ENCODE results near the gene THRB. TPM values are rescaled to one million over a fixed set of nuclear protein-coding genes. Genes with fewer than 3 reads are reported as not detected.

The THRB gene
- total and polyA plus RNA-seq, 5 donors from 2014 or later: 0.30 TPM; not detected in 4

- H3K4me1 ChIP-seq (ENCODE audit: control insufficient read depth, insufficient read depth, low read length, poor library complexity, severe bottlenecking): no peaks in the 10 kb centered on the region
- no peak overlapping the region for H3K27ac ChIP-seq (ENCODE audit: insufficient read depth, low read length, poor library complexity, severe bottlenecking)
- H3K36me3 ChIP-seq (ENCODE audit: control insufficient read depth, insufficient read depth, low read length): no peaks in the 10 kb centered on the region
- H3K4me1 Mint-ChIP-seq: peaks cover 0 to 4% (median 1%) of the 10 kb centered on the region in 4 donors
- no peak overlapping the region for H3K27ac Mint-ChIP-seq
- H3K4me3 Mint-ChIP-seq: no peak overlapping the region
- no peaks in the 10 kb centered on the region for H3K9me3 ChIP-seq (ENCODE audit: control insufficient read depth in 2 of 2, low read length in 2 of 2)
- H3K9me3 Mint-ChIP-seq: peaks cover 0 to 3% (median 2%) of the 10 kb centered on the region in 7 donors
- ATAC-seq (ENCODE audit: low read depth in 2 of 2) (no peak), DNase-seq (no peak)
- peaks cover 4% of the 10 kb centered on the region for H3K27me3 ChIP-seq (ENCODE audit: control insufficient read depth, insufficient read depth, low read length)
- no peaks in the 10 kb centered on the region for H3K36me3 Mint-ChIP-seq
- peaks cover 30% of the 10 kb centered on the region for H3K27me3 Mint-ChIP-seq
- H3K4me3 ChIP-seq (ENCODE audit: low read depth, low read length): no peak overlapping the region
Measured at GRCh38 chr3:24495326-24495994, 810 bp upstream of the THRB start.

GRCh38 chr3:24493746-24494617 lies 668 bp downstream of the THRB start:
- ATAC-seq (ENCODE audit: low read depth in 2 of 2) (no peak), DNase-seq (no peak)
- H3K36me3 ChIP-seq (ENCODE audit: control insufficient read depth, insufficient read depth, low read length): no peaks in the 10 kb centered on the region
- Mint-ChIP-seq H3K9me3 (peaks cover 0 to 3% (median 2%) of the 10 kb centered on the region in 7 donors), H3K27ac (no peak overlapping the region), H3K4me3 (no peak overlapping the region), H3K27me3 (peaks cover 30% of the 10 kb centered on the region), H3K4me1 (peaks cover 0 to 4% (median 1%) of the 10 kb centered on the region in 4 donors), H3K36me3 (no peaks in the 10 kb centered on the region)
- H3K27ac ChIP-seq (ENCODE audit: insufficient read depth, low read length, poor library complexity, severe bottlenecking): no peak overlapping the region
- H3K4me3 ChIP-seq (ENCODE audit: low read depth, low read length): no peak overlapping the region
- no peaks in the 10 kb centered on the region for H3K4me1 ChIP-seq (ENCODE audit: control insufficient read depth, insufficient read depth, low read length, poor library complexity, severe bottlenecking)
- H3K9me3 ChIP-seq (ENCODE audit: control insufficient read depth in 2 of 2, low read length in 2 of 2): no peaks in the 10 kb centered on the region
- peaks cover 4% of the 10 kb centered on the region for H3K27me3 ChIP-seq (ENCODE audit: control insufficient read depth, insufficient read depth, low read length)

- H3K36me3 Mint-ChIP-seq: no peaks in the 10 kb centered on the region
- H3K4me3 Mint-ChIP-seq: no peak overlapping the region
Measured at GRCh38 chr3:24492971-24493551, 1.6 kb downstream of the THRB start.

GRCh38 chr3:24490151-24490550 lies 4.5 kb downstream of the THRB start:
- Mint-ChIP-seq H3K27me3 (peaks cover 20% of the 10 kb centered on the region), H3K36me3 (no peaks in the 10 kb centered on the region), H3K9me3 (peaks cover 0 to 3% (median 2%) of the 10 kb centered on the region in 7 donors), H3K4me3 (no peak overlapping the region), H3K27ac (peak overlapping the region in 1 of 3 donors; percentile 52), H3K4me1 (peaks cover 0 to 4% (median 1%) of the 10 kb centered on the region in 4 donors)
- H3K4me1 ChIP-seq (ENCODE audit: control insufficient read depth, insufficient read depth, low read length, poor library complexity, severe bottlenecking): no peaks in the 10 kb centered on the region
- H3K4me3 ChIP-seq (ENCODE audit: low read depth, low read length): no peak overlapping the region
- DNase-seq (no peak), ATAC-seq (ENCODE audit: low read depth in 2 of 2) (no peak)
- H3K36me3 ChIP-seq (ENCODE audit: control insufficient read depth, insufficient read depth, low read length): no peaks in the 10 kb centered on the region
- no peak overlapping the region for H3K27ac ChIP-seq (ENCODE audit: insufficient read depth, low read length, poor library complexity, severe bottlenecking)
- no peaks in the 10 kb centered on the region for H3K9me3 ChIP-seq (ENCODE audit: control insufficient read depth in 2 of 2, low read length in 2 of 2)
- H3K27me3 ChIP-seq (ENCODE audit: control insufficient read depth, insufficient read depth, low read length): no peaks in the 10 kb centered on the region

More at GRCh38 chr3:24492971-24493551, 1.6 kb downstream of the THRB start:
- H3K27me3 Mint-ChIP-seq: peaks cover 30% of the 10 kb centered on the region
- H3K9me3 ChIP-seq (ENCODE audit: control insufficient read depth in 2 of 2, low read length in 2 of 2): no peaks in the 10 kb centered on the region
- no peaks in the 10 kb centered on the region for H3K36me3 ChIP-seq (ENCODE audit: control insufficient read depth, insufficient read depth, low read length)
- H3K4me3 ChIP-seq (ENCODE audit: low read depth, low read length): no peak overlapping the region
- H3K4me1 Mint-ChIP-seq: peaks cover 0 to 4% (median 1%) of the 10 kb centered on the region in 4 donors
- peaks cover 4% of the 10 kb centered on the region for H3K27me3 ChIP-seq (ENCODE audit: control insufficient read depth, insufficient read depth, low read length)
- DNase-seq: no peak
- peaks cover 0 to 3% (median 2%) of the 10 kb centered on the region in 7 donors for H3K9me3 Mint-ChIP-seq
- H3K27ac ChIP-seq (ENCODE audit: insufficient read depth, low read length, poor library complexity, severe bottlenecking): no peak overlapping the region
- no peak overlapping the region for H3K27ac Mint-ChIP-seq
- H3K4me1 ChIP-seq (ENCODE audit: control insufficient read depth, insufficient read depth, low read length, poor library complexity, severe bottlenecking): no peaks in the 10 kb centered on the region
- ATAC-seq (ENCODE audit: low read depth in 2 of 2): no peak

GRCh38 chr3:24487325-24488262 lies 7.1 kb downstream of the THRB start:
- H3K4me1 Mint-ChIP-seq: no peaks in the 10 kb centered on the region

GRCh38 chr3:24485511-24485910 lies 9.1 kb downstream of the THRB start:
- no peak overlapping the region for H3K4me3 Mint-ChIP-seq
- H3K9me3 ChIP-seq (ENCODE audit: control insufficient read depth in 2 of 2, low read length in 2 of 2): no peaks in the 10 kb centered on the region
- no peak for DNase-seq
- no peaks in the 10 kb centered on the region for H3K27me3 Mint-ChIP-seq
- H3K27ac ChIP-seq (ENCODE audit: insufficient read depth, low read length, poor library complexity, severe bottlenecking): no peak overlapping the region
- H3K9me3 Mint-ChIP-seq: no peaks in the 10 kb centered on the region
- no peaks in the 10 kb centered on the region for H3K4me1 Mint-ChIP-seq
- no peak for ATAC-seq (ENCODE audit: low read depth in 2 of 2)
- H3K4me1 ChIP-seq (ENCODE audit: control insufficient read depth, insufficient read depth, low read length, poor library complexity, severe bottlenecking): no peaks in the 10 kb centered on the region
- H3K36me3 ChIP-seq (ENCODE audit: control insufficient read depth, insufficient read depth, low read length): no peaks in the 10 kb centered on the region
- no peak overlapping the region for H3K27ac Mint-ChIP-seq
- H3K27me3 ChIP-seq (ENCODE audit: control insufficient read depth, insufficient read depth, low read length): no peaks in the 10 kb centered on the region
- H3K36me3 Mint-ChIP-seq: no peaks in the 10 kb centered on the region
- no peak overlapping the region for H3K4me3 ChIP-seq (ENCODE audit: low read depth, low read length)

More at GRCh38 chr3:24487325-24488262, 7.1 kb downstream of the THRB start:
- ATAC-seq (ENCODE audit: low read depth in 2 of 2): no peak
- Histone ChIP-seq H3K9me3 (ENCODE audit: control insufficient read depth in 2 of 2, low read length in 2 of 2) (no peaks in the 10 kb centered on the region), H3K4me1 (ENCODE audit: control insufficient read depth, insufficient read depth, low read length, poor library complexity, severe bottlenecking) (no peaks in the 10 kb centered on the region), H3K4me3 (ENCODE audit: low read depth, low read length) (no peak overlapping the region), H3K36me3 (ENCODE audit: control insufficient read depth, insufficient read depth, low read length) (no peaks in the 10 kb centered on the region), H3K27me3 (ENCODE audit: control insufficient read depth, insufficient read depth, low read length) (no peaks in the 10 kb centered on the region), H3K27ac (ENCODE audit: insufficient read depth, low read length, poor library complexity, severe bottlenecking) (no peak overlapping the region)
- Mint-ChIP-seq H3K4me3 (no peak overlapping the region), H3K27me3 (peaks cover 6% of the 10 kb centered on the region), H3K9me3 (peaks cover 0 to 3% (median 1%) of the 10 kb centered on the region in 7 donors), H3K27ac (no peak overlapping the region), H3K36me3 (no peaks in the 10 kb centered on the region)
- DNase-seq: no peak

GRCh38 chr3:24483873-24484272 lies 10.8 kb downstream of the THRB start:
- Histone ChIP-seq H3K9me3 (ENCODE audit: control insufficient read depth in 2 of 2, low read length in 2 of 2) (no peaks in the 10 kb centered on the region), H3K36me3 (ENCODE audit: control insufficient read depth, insufficient read depth, low read length) (no peaks in the 10 kb centered on the region), H3K4me3 (ENCODE audit: low read depth, low read length) (no peak overlapping the region), H3K27me3 (ENCODE audit: control insufficient read depth, insufficient read depth, low read length) (no peaks in the 10 kb centered on the region), H3K27ac (ENCODE audit: insufficient read depth, low read length, poor library complexity, severe bottlenecking) (no peak overlapping the region), H3K4me1 (ENCODE audit: control insufficient read depth, insufficient read depth, low read length, poor library complexity, severe bottlenecking) (no peaks in the 10 kb centered on the region)
- Mint-ChIP-seq H3K4me3 (no peak overlapping the region), H3K27me3 (no peaks in the 10 kb centered on the region), H3K27ac (no peak overlapping the region), H3K36me3 (no peaks in the 10 kb centered on the region), H3K9me3 (peaks cover 0 to 3% (median 0%) of the 10 kb centered on the region in 7 donors), H3K4me1 (no peaks in the 10 kb centered on the region)
- DNase-seq (no peak), ATAC-seq (ENCODE audit: low read depth in 2 of 2) (no peak)
